ENCODE measurements around the gene ZCCHC24. TPM values are rescaled to one million over a fixed set of nuclear protein-coding genes. Genes with fewer than 3 reads are reported as not detected.

ZCCHC24 gene
- total and polyA plus RNA-seq, 7 donors, result 11.2 to 112 (median 43.0) TPM

GRCh38 chr10:79392020-79392398 lies 53.4 kb downstream of the ZCCHC24 start:
- Histone ChIP-seq H3K4me1 (peaks cover 16% of the 10 kb centered on the region), H3K4me3 (no peak overlapping the region), H3K27me3 (ENCODE audit: insufficient read depth in 3 of 3, low read length in 2 of 3) (no peaks in the 10 kb centered on the region), H3K36me3 (ENCODE audit: insufficient read depth in 1 of 2, low read depth in 1 of 2) (peaks cover 0 to 64% of the 10 kb centered on the region in 2 donors), H3K27ac (no peak overlapping the region), H3K9me3 (no peaks in the 10 kb centered on the region)
- no peak for ATAC-seq
- no peak for TF ChIP-seq CTCF (IDR thresholded peaks at IDR 0.05)
- WGBS, 3 donors, result 90 to 91% (median 91%) methylated on average over 14 of the region's 14 CpGs
- peak in 1 of 2 donors; percentile 39 for DNase-seq
- intact Hi-C loops (cut with DNase I), result no loop called here

- WGBS, 3 donors, result 70 to 86% (median 75%) methylated on average over 12 of the region's 12 CpGs
- Histone ChIP-seq H3K36me3 (ENCODE audit: insufficient read depth in 1 of 2, low read depth in 1 of 2) (peaks cover 0 to 70% of the 10 kb centered on the region in 2 donors), H3K4me1 (peaks cover 10% of the 10 kb centered on the region), H3K9me3 (no peaks in the 10 kb centered on the region), H3K27me3 (ENCODE audit: insufficient read depth in 3 of 3, low read length in 2 of 3) (no peaks in the 10 kb centered on the region), H3K27ac (no peak overlapping the region), H3K4me3 (no peak overlapping the region)
- DNase-seq (peak in 1 of 2 donors; percentile 47), ATAC-seq (peak; percentile 22 to 45 (median 38))
- TF ChIP-seq CTCF (IDR thresholded peaks at IDR 0.05), result no peak
- intact Hi-C loops (cut with DNase I), result no loop called here
Observed at GRCh38 chr10:79391231-79392019, 54.0 kb downstream of the ZCCHC24 start.

- ATAC-seq, result peak in 1 of 4 donors; percentile 17
- DNase-seq, result peak in 1 of 2 donors; percentile 56
- peaks cover 0 to 76% of the 10 kb centered on the region in 2 donors for H3K36me3 ChIP-seq (ENCODE audit: insufficient read depth in 1 of 2, low read depth in 1 of 2)
- no peaks in the 10 kb centered on the region for H3K9me3 ChIP-seq
- TF ChIP-seq CTCF (IDR thresholded peaks at IDR 0.05), result no peak
- no peak overlapping the region for H3K27ac ChIP-seq
- 75 to 79% (median 75%) methylated on average over 13 to 16 of the region's 16 CpGs for WGBS, 3 donors
- intact Hi-C loops (cut with DNase I), result no loop called here
- H3K4me3 ChIP-seq, result no peak overlapping the region
- peaks cover 5% of the 10 kb centered on the region for H3K4me1 ChIP-seq
- H3K27me3 ChIP-seq (ENCODE audit: insufficient read depth in 3 of 3, low read length in 2 of 3), result no peaks in the 10 kb centered on the region
Observed at GRCh38 chr10:79390551-79391229, 54.7 kb downstream of the ZCCHC24 start.

- no peaks in the 10 kb centered on the region for H3K4me1 ChIP-seq
- H3K27me3 ChIP-seq (ENCODE audit: insufficient read depth in 3 of 3, low read length in 2 of 3), result no peaks in the 10 kb centered on the region
- peaks cover 0 to 82% of the 10 kb centered on the region in 2 donors for H3K36me3 ChIP-seq (ENCODE audit: insufficient read depth in 1 of 2, low read depth in 1 of 2)
- no peaks in the 10 kb centered on the region for H3K9me3 ChIP-seq
- 95 to 97% (median 96%) methylated on average over 2 of the region's 2 CpGs for WGBS, 3 donors
- H3K27ac ChIP-seq, result no peak overlapping the region
- ATAC-seq (no peak), DNase-seq (no peak)
- intact Hi-C loops (cut with DNase I), result no loop called here
- H3K4me3 ChIP-seq, result no peak overlapping the region
- no peak for TF ChIP-seq CTCF (IDR thresholded peaks at IDR 0.05)
Observed at GRCh38 chr10:79390057-79390456, 55.4 kb downstream of the ZCCHC24 start.
